K562 (cell line): Measurements from ENCODE around the gene CCDC106. TPM values are rescaled to one million over a fixed set of nuclear protein-coding genes. Genes with fewer than 3 reads are reported as not detected.
A peak's percentile ranks its signal among the peaks of the same experiment; 100 is the strongest.

Experiments
- CAMTA2 ChIP-seq: fragments of 250-450 bp; sonication (Bioruptor Pico); conservative IDR thresholded peaks from 2 replicates; pipeline ENCODE4 v1.5.1; 2022
- FOXA1 ChIP-seq: fragments of 450-650 bp; IDR thresholded peaks from 2 replicates; pipeline ENCODE4 v1.6.1; 2016; ENCODE audit warnings: mild to moderate bottlenecking, borderline replicate concordance
- FOXK1 ChIP-seq: sonication (generic); formaldehyde crosslinking; IDR thresholded peaks from 2 replicates; pipeline ENCODE4 v1.8.0; 2022; ENCODE audit warnings: missing genetic modification reagents, mild to moderate bottlenecking, borderline replicate concordance
- HDAC2 ChIP-seq: fragments of 450-650 bp; IDR thresholded peaks from 2 replicates; pipeline ENCODE4 v1.6.1; 2016; ENCODE audit warnings: mild to moderate bottlenecking
- HMG20B ChIP-seq: fragments of 250-450 bp; sonication (Bioruptor Pico); IDR thresholded peaks from 2 replicates; pipeline ENCODE4 v1.5.0; 2021; ENCODE audit warnings: mild to moderate bottlenecking
- HNRNPK ChIP-seq: fragments of 200-400 bp; formaldehyde crosslinking; IDR thresholded peaks from one replicate; pipeline ENCODE4 v1.6.1; 2018; ENCODE audit warnings: mild to moderate bottlenecking, low read depth, low read length; ENCODE audit not compliant: poor library complexity, severe bottlenecking
- MCM2 ChIP-seq: fragments of 450-650 bp; IDR thresholded peaks from 2 replicates; pipeline ENCODE4 v1.6.1; 2017; ENCODE audit warnings: low read depth, mild to moderate bottlenecking
- MCM3 ChIP-seq: fragments of 450-650 bp; IDR thresholded peaks from 2 replicates; pipeline ENCODE4 v1.6.1; 2016
- MNT ChIP-seq, 2 experiments: fragments of 450-650 bp; conservative IDR thresholded peaks; 2 replicates each; pipeline ENCODE4 v1.6.1; 2017; ENCODE audit warnings: mild to moderate bottlenecking in 2 of 2, moderate library complexity in 2 of 2
- MXI1 ChIP-seq: IDR thresholded peaks from 2 replicates; pipeline ENCODE4 v1.6.1; 2011; ENCODE audit warnings: low read depth, mild to moderate bottlenecking, improper control_type of control experiment, low read length
- PHB2 ChIP-seq: fragments of 450-650 bp; IDR thresholded peaks from 2 replicates; pipeline ENCODE4 v1.6.1; 2017; ENCODE audit warnings: low read depth
- SMARCC2 ChIP-seq: fragments of 450-650 bp; IDR thresholded peaks from 2 replicates; pipeline ENCODE4 v1.6.1; 2017; ENCODE audit warnings: antibody characterized with exemption, moderate library complexity, mild to moderate bottlenecking, low read depth
- SMC3 ChIP-seq: conservative IDR thresholded peaks from 2 replicates; pipeline ENCODE4 v1.6.1; 2011; ENCODE audit warnings: low read depth, low read length, improper control_type of control experiment; ENCODE audit not compliant: insufficient read depth
- TAF1 ChIP-seq: IDR thresholded peaks from 2 replicates; pipeline ENCODE4 v1.6.1; 2011; ENCODE audit warnings: mild to moderate bottlenecking, low read length, moderate library complexity; ENCODE audit not compliant: insufficient read depth, control insufficient read depth, severe bottlenecking; ENCODE audit errors: extremely low read depth
- THAP7 ChIP-seq: fragments of 250-450 bp; sonication (Bioruptor Pico); IDR thresholded peaks from 2 replicates; pipeline ENCODE4 v1.5.0; 2021
- ZBTB17 ChIP-seq: fragments of 450-650 bp; formaldehyde crosslinking; IDR thresholded peaks from 2 replicates; pipeline ENCODE4 v1.4.0; 2020; ENCODE audit warnings: mild to moderate bottlenecking
- ZNF695 ChIP-seq: fragments of 450-650 bp; formaldehyde crosslinking; IDR thresholded peaks from 2 replicates; pipeline ENCODE4 v1.4.0; 2020; ENCODE audit warnings: mild to moderate bottlenecking, moderate library complexity
- ZSCAN32 ChIP-seq: fragments of 450-650 bp; formaldehyde crosslinking; IDR thresholded peaks from 2 replicates; pipeline ENCODE4 v1.4.0; 2020; ENCODE audit warnings: mild to moderate bottlenecking, moderate library complexity
- polyA plus RNA-seq, 8 experiments: library from polyadenylated mRNA; depleted of rRNA in 4 of 8; stranded (reverse) in 5 of 8; unstranded in 3 of 8; fragments of >200 nt; fragmentation: Nextera tagmentation in 2 of 8; fragmentation: Illumina TruSeq in 1 of 8; extraction: Ambion mirVana in 2 of 8; extraction: Trizol in 1 of 8; gene quantifications; 2 replicates each; pipeline versions ENCODE4 v1.2.1 to v1.2.3, GENCODE V29; 2011 to 2014; ENCODE audit warnings: inconsistent platforms in 1 of 8, missing spikeins in 1 of 8
- total RNA-seq, 7 experiments: library from RNA; depleted of rRNA in 6 of 7; stranded (reverse); fragments of >200 nt in 6 of 7; fragmentation: Illumina TruSeq in 2 of 7; extraction: Trizol in 2 of 7; gene quantifications; 2 replicates each; pipeline versions ENCODE4 v1.2.1 to v1.2.3, GENCODE V29; 2011 to 2021; ENCODE audit warnings: low replicate concordance in 1 of 7
- TF ChIP-seq, protein P1 (sequence below), 2 experiments: fragments of 450-650 bp; IDR thresholded peaks; 2 replicates each; pipeline ENCODE4 v1.6.1; 2016
- TF ChIP-seq, protein P2 (sequence below), 3 experiments: fragments of 200-800 bp in 1 of 3; fragments of 250-450 bp in 1 of 3; fragments of 450-650 bp in 1 of 3; sonication (Bioruptor Pico) in 1 of 3; sonication (Bioruptor generic) in 1 of 3; formaldehyde crosslinking in 1 of 3; IDR thresholded peaks; 2 replicates each; pipeline versions ENCODE4 v1.6.1 to v1.8.0; 2016 to 2022; ENCODE audit warnings: mild to moderate bottlenecking in 2 of 3, missing genetic modification characterization in 2 of 3, missing compliant biosample characterization in 1 of 3, moderate library complexity in 1 of 3
- TF ChIP-seq, protein P3 (sequence below): IDR thresholded peaks from 2 replicates; pipeline ENCODE4 v1.6.1; 2012; ENCODE audit warnings: low read depth, low read length, improper control_type of control experiment, borderline replicate concordance

Gene CCDC106
- total and polyA plus RNA-seq, 9 of the 15 experiments (the other 6 are each of a cell fraction or from before 2014, with no cell fraction given): 0.10 to 27.5 (median 15.0) TPM; not detected in 1

DNA sequence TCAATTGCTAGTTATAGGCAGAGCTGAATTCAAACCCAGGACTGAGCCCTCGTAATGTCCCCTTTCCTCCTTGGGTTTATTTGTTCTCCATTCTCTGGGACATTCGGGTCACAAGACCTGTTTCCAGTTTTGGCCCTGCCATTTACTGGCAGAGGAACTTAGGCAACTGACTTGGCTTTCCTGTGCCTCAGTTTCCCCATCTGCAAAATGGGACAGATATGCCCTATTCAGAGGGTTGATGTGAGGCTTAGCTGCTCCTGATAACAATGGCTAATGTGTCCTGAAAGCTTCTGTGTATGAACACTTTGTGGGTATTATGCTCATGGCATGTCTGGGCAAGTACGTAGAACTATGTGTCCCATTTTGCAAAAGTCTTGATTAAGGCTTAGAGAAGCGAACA, 46.9 kb upstream of the CCDC106 start (continued):
- TF ChIP-seq MNT (conservative IDR thresholded peaks at IDR 0.05) (no peak), MCM3 (no peak), HMG20B (CRISPR knock-in tag) (no peak), HNRNPK (no peak), HDAC2 (0 out of 2 replicates have a peak, but pooled peaks have one; percentile 54), ZBTB17 (CRISPR knock-in tag) (no peak), TAF1 (no peak), MXI1 (no peak), FOXK1 (CRISPR knock-in tag) (no peak), PHB2 (no peak), FOXA1 (no peak), ZSCAN32 (CRISPR knock-in tag) (peak; percentile 33; the same call in 1 of the 2 replicates), CAMTA2 (no peak), SMARCC2 (no peak), THAP7 (CRISPR knock-in tag) (no peak), SMC3 (no peak), MCM2 (no peak), ZNF695 (CRISPR knock-in tag) (no peak)
- TF ChIP-seq, protein P1, sequence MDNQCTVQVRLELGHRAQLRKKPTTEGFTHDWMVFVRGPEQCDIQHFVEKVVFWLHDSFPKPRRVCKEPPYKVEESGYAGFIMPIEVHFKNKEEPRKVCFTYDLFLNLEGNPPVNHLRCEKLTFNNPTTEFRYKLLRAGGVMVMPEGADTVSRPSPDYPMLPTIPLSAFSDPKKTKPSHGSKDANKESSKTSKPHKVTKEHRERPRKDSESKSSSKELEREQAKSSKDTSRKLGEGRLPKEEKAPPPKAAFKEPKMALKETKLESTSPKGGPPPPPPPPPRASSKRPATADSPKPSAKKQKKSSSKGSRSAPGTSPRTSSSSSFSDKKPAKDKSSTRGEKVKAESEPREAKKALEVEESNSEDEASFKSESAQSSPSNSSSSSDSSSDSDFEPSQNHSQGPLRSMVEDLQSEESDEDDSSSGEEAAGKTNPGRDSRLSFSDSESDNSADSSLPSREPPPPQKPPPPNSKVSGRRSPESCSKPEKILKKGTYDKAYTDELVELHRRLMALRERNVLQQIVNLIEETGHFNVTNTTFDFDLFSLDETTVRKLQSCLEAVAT (IDR thresholded peaks at IDR 0.05): no peak
- TF ChIP-seq, protein P2, sequence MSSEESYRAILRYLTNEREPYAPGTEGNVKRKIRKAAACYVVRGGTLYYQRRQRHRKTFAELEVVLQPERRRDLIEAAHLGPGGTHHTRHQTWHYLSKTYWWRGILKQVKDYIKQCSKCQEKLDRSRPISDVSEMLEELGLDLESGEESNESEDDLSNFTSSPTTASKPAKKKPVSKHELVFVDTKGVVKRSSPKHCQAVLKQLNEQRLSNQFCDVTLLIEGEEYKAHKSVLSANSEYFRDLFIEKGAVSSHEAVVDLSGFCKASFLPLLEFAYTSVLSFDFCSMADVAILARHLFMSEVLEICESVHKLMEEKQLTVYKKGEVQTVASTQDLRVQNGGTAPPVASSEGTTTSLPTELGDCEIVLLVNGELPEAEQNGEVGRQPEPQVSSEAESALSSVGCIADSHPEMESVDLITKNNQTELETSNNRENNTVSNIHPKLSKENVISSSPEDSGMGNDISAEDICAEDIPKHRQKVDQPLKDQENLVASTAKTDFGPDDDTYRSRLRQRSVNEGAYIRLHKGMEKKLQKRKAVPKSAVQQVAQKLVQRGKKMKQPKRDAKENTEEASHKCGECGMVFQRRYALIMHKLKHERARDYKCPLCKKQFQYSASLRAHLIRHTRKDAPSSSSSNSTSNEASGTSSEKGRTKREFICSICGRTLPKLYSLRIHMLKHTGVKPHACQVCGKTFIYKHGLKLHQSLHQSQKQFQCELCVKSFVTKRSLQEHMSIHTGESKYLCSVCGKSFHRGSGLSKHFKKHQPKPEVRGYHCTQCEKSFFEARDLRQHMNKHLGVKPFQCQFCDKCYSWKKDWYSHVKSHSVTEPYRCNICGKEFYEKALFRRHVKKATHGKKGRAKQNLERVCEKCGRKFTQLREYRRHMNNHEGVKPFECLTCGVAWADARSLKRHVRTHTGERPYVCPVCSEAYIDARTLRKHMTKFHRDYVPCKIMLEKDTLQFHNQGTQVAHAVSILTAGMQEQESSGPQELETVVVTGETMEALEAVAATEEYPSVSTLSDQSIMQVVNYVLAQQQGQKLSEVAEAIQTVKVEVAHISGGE (CRISPR knock-in tag; IDR thresholded peaks at IDR 0.05): no peak
- TF ChIP-seq, protein P3, sequence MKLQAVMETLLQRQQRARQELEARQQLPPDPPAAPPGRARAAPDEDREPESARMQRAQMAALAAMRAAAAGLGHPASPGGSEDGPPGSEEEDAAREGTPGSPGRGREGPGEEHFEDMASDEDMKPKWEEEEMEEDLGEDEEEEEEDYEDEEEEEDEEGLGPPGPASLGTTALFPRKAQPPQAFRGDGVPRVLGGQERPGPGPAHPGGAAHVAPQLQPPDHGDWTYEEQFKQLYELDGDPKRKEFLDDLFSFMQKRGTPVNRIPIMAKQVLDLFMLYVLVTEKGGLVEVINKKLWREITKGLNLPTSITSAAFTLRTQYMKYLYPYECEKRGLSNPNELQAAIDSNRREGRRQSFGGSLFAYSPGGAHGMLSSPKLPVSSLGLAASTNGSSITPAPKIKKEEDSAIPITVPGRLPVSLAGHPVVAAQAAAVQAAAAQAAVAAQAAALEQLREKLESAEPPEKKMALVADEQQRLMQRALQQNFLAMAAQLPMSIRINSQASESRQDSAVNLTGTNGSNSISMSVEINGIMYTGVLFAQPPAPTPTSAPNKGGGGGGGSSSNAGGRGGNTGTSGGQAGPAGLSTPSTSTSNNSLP: no peak
